HEK293 (cell line): ENCODE measurements around the gene SLC39A11.

ENCODE experiments used
- CTCF ChIA-PET: fragments of 350-600 bp; formaldehyde crosslinking; extraction: SDS; loops from one replicate; lab custom pipeline; 2021; ENCODE audit warnings: antibody characterized with exemption; lab: Yijun Ruan, JAX
- POLR2A ChIA-PET: fragments of 300-600 bp; formaldehyde crosslinking; extraction: SDS; loops from one replicate; lab custom pipeline; 2020; ENCODE audit warnings: antibody characterized with exemption, inconsistent platforms; lab: Yijun Ruan, JAX
- H3K27ac ChIP-seq: fragments of 200-500 bp; sonication (Bioruptor generic); 2 replicates; pipeline ENCODE4 v1.5.1; 2014; ENCODE audit warnings: low read depth, low read length, control low read depth, inconsistent platforms; ENCODE audit errors: extremely low read depth
- H3K36me3 ChIP-seq, 2 experiments: fragments of 200-500 bp in 1 of 2; sonication (Bioruptor generic) in 1 of 2; 1 replicate in 1 of 2; 2 replicates in 1 of 2; pipeline ENCODE4 v1.5.1; 2014 to 2017; ENCODE audit warnings: inconsistent platforms in 2 of 2, low read length in 2 of 2; ENCODE audit not compliant: control insufficient read depth in 2 of 2, insufficient read depth in 1 of 2
- H3K4me1 ChIP-seq: fragments of 200-500 bp; sonication (Bioruptor generic); 2 replicates; pipeline ENCODE4 v1.5.1; 2014; ENCODE audit warnings: mild to moderate bottlenecking, low read length, inconsistent platforms; ENCODE audit not compliant: control insufficient read depth, insufficient read depth
- H3K4me3 ChIP-seq: 2 replicates; pipeline ENCODE4 v1.5.1; 2011; ENCODE audit warnings: low read depth, mild to moderate bottlenecking, control low read depth, low read length, moderate library complexity
- H3K9me3 ChIP-seq: fragments of 200-500 bp; sonication (Bioruptor generic); 2 replicates; pipeline ENCODE4 v1.5.1; 2014; ENCODE audit warnings: low read depth, low read length, inconsistent platforms; ENCODE audit not compliant: control insufficient read depth, insufficient read depth
- GFI1B ChIP-seq: fragments of 450-650 bp; formaldehyde crosslinking; IDR thresholded peaks from 2 replicates; pipeline ENCODE4 v1.5.1; 2016; ENCODE audit warnings: missing biosample characterization, missing genetic modification characterization
- HOXC10 ChIP-seq: sonication (generic); formaldehyde crosslinking; IDR thresholded peaks from 2 replicates; pipeline ENCODE4 v1.8.1; 2023; ENCODE audit warnings: mild to moderate bottlenecking, missing genetic modification reagents
- SETDB1 ChIP-seq: IDR thresholded peaks from one replicate; pipeline ENCODE4 v1.6.1; 2017; ENCODE audit warnings: mild to moderate bottlenecking, low read length, moderate library complexity, mixed read lengths; ENCODE audit not compliant: insufficient read length
- ZBTB7A ChIP-seq: fragments of 450-650 bp; formaldehyde crosslinking; IDR thresholded peaks from 2 replicates; pipeline ENCODE4 v1.5.1; 2016; ENCODE audit warnings: low read depth, missing biosample characterization, missing genetic modification characterization
- ZFHX2 ChIP-seq: fragments of 450-650 bp; formaldehyde crosslinking; conservative IDR thresholded peaks from 2 replicates; pipeline ENCODE4 v1.5.1; 2016; ENCODE audit warnings: missing biosample characterization, missing genetic modification characterization
- ZFP3 ChIP-seq: fragments of 450-650 bp; formaldehyde crosslinking; IDR thresholded peaks from 2 replicates; pipeline ENCODE4 v1.5.1; 2016; ENCODE audit warnings: low read depth, missing biosample characterization, missing genetic modification characterization
- ZNF114 ChIP-seq: fragments of 450-650 bp; formaldehyde crosslinking; IDR thresholded peaks from 2 replicates; pipeline ENCODE4 v1.5.0; 2017; ENCODE audit warnings: missing biosample characterization, missing genetic modification characterization
- ZNF202 ChIP-seq: fragments of 450-650 bp; formaldehyde crosslinking; IDR thresholded peaks from 2 replicates; pipeline ENCODE4 v1.5.1; 2016; ENCODE audit warnings: missing biosample characterization, missing genetic modification characterization, borderline replicate concordance
- ZNF266 ChIP-seq: fragments of 450-650 bp; formaldehyde crosslinking; IDR thresholded peaks from 2 replicates; pipeline ENCODE4 v1.5.1; 2016; ENCODE audit warnings: missing biosample characterization, missing genetic modification characterization, low read depth
- ZNF394 ChIP-seq: fragments of 450-650 bp; formaldehyde crosslinking; IDR thresholded peaks from 2 replicates; pipeline ENCODE4 v1.5.1; 2016; ENCODE audit warnings: missing biosample characterization, missing genetic modification characterization, mild to moderate bottlenecking, moderate library complexity, borderline replicate concordance
- ZNF416 ChIP-seq: fragments of 450-650 bp; formaldehyde crosslinking; IDR thresholded peaks from 2 replicates; pipeline ENCODE4 v1.5.1; 2016; ENCODE audit warnings: missing biosample characterization, missing genetic modification characterization
- ZNF423 ChIP-seq: fragments of 450-650 bp; formaldehyde crosslinking; IDR thresholded peaks from 2 replicates; pipeline ENCODE4 v1.5.1; 2016; ENCODE audit warnings: missing biosample characterization, missing genetic modification characterization
- ZNF549 ChIP-seq: fragments of 450-650 bp; IDR thresholded peaks from 2 replicates; pipeline ENCODE4 v1.5.1; 2018; ENCODE audit warnings: missing biosample characterization, missing genetic modification characterization, mild to moderate bottlenecking, inconsistent platforms, moderate library complexity
- ZNF555 ChIP-seq: fragments of 450-650 bp; formaldehyde crosslinking; conservative IDR thresholded peaks from 2 replicates; pipeline ENCODE4 v1.5.1; 2017; ENCODE audit warnings: missing biosample characterization, mild to moderate bottlenecking, missing genetic modification characterization, inconsistent platforms
- ZNF670 ChIP-seq: fragments of 450-650 bp; formaldehyde crosslinking; IDR thresholded peaks from 2 replicates; pipeline ENCODE4 v1.5.1; 2016; ENCODE audit warnings: missing biosample characterization, missing genetic modification characterization, low read depth
- ZNF677 ChIP-seq: fragments of 450-650 bp; IDR thresholded peaks from 2 replicates; pipeline ENCODE4 v1.5.0; 2018; ENCODE audit warnings: missing biosample characterization, mild to moderate bottlenecking, missing genetic modification characterization, moderate library complexity
- ZNF843 ChIP-seq: fragments of 450-650 bp; formaldehyde crosslinking; IDR thresholded peaks from 2 replicates; pipeline ENCODE4 v1.5.1; 2016; ENCODE audit warnings: missing biosample characterization, missing genetic modification characterization
- TF ChIP-seq, protein P1 (sequence below): fragments of 450-650 bp; formaldehyde crosslinking; IDR thresholded peaks from 2 replicates; pipeline ENCODE4 v1.5.1; 2017; ENCODE audit warnings: missing biosample characterization, missing genetic modification characterization
- TF ChIP-seq, protein P2 (sequence below): IDR thresholded peaks from 2 replicates; pipeline ENCODE4 v1.6.1; 2011; ENCODE audit warnings: mild to moderate bottlenecking, low read depth, low read length, borderline replicate concordance
- TF ChIP-seq, protein P3 (sequence below): fragments of 450-650 bp; formaldehyde crosslinking; IDR thresholded peaks from 2 replicates; pipeline ENCODE4 v1.5.1; 2016; ENCODE audit warnings: missing biosample characterization, missing genetic modification characterization

SLC39A11 gene

DNA sequence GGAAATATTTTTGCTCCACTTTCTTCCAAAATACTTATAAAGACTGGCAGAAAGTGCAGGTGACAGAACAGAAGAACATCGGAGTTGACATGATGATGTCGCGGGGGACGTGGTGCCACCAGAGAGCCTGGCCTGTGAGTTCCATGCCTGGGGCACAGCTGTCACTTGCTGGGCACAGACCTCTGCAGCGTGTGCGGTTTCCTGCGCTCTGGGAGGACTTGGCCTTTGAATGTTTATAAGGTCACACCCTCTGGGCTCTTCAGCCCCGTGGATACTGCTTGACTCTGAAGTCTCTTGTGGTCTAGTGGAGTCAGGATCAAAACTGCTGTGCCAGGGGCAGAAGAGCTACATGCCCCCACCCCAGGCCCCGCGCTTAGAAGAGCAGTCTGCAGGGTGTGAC is 357.9 kb downstream of the SLC39A11 start (continued):
- TF ChIP-seq ZNF202 (tag by site-specific recombination): no peak
- TF ChIP-seq, protein P1, sequence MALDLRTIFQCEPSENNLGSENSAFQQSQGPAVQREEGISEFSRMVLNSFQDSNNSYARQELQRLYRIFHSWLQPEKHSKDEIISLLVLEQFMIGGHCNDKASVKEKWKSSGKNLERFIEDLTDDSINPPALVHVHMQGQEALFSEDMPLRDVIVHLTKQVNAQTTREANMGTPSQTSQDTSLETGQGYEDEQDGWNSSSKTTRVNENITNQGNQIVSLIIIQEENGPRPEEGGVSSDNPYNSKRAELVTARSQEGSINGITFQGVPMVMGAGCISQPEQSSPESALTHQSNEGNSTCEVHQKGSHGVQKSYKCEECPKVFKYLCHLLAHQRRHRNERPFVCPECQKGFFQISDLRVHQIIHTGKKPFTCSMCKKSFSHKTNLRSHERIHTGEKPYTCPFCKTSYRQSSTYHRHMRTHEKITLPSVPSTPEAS: no peak
- no peak for TF ChIP-seq HOXC10 (CRISPR knock-in tag)
- TF ChIP-seq ZFHX2 (tag by site-specific recombination): no peak

DNA sequence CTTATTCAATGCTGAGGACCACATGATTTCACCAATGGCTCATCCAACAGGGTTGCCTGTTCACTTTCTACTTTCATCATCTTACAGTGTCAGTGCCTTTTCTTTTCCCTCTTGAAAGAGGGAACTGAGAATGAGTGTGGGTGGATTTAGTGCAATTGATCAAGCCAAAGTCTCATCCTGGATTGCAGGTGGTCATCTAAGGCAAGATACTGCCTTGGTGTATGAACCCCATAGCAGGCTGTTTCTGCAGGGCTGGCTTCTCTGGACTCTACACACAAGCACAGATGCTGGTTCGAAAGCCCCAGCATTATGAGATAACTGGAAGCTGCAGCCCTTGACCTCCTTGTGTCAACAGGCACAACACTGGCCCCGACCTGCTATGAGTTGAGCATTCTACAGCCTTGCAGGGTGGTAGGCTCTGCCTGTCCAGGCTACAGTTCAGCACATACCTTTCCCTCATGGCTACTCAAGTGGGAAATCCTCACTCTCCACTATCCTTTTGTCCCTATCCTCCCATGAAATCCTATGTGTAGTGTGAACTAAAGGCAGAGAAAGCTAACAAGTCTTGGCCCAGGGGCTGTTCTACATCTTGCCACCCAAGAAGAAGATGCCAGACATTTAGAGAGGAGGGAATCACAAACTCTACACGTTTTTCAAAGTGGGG is 358.7 kb downstream of the SLC39A11 start:
- CTCF ChIA-PET: interaction anchor here (0.6 to 3.4 kb wide), 4 partner anchors 9 to 456 kb away, joined by 3 to 20 read pairs (median 4); no protein-coding TSS in a partner anchor
- POLR2A ChIA-PET: no interaction called here
- no peaks in the 10 kb centered on the region for H3K36me3 ChIP-seq
- H3K4me3 ChIP-seq: no peak overlapping the region
- no peaks in the 10 kb centered on the region for H3K4me1 ChIP-seq
- no peak overlapping the region for H3K27ac ChIP-seq
- no peaks in the 10 kb centered on the region for H3K9me3 ChIP-seq
- TF ChIP-seq, protein P2, sequence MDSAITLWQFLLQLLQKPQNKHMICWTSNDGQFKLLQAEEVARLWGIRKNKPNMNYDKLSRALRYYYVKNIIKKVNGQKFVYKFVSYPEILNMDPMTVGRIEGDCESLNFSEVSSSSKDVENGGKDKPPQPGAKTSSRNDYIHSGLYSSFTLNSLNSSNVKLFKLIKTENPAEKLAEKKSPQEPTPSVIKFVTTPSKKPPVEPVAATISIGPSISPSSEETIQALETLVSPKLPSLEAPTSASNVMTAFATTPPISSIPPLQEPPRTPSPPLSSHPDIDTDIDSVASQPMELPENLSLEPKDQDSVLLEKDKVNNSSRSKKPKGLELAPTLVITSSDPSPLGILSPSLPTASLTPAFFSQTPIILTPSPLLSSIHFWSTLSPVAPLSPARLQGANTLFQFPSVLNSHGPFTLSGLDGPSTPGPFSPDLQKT: no peak
- TF ChIP-seq SETDB1 (no peak), ZNF670 (tag by site-specific recombination) (no peak), ZNF114 (no peak), HOXC10 (CRISPR knock-in tag) (no peak), GFI1B (tag by site-specific recombination) (no peak), ZNF266 (tag by site-specific recombination) (no peak), ZNF843 (tag by site-specific recombination) (no peak), ZNF394 (no peak), ZNF677 (tag by site-specific recombination) (no peak), ZNF549 (tag by site-specific recombination) (no peak), ZBTB7A (tag by site-specific recombination) (no peak), ZNF423 (tag by site-specific recombination) (no peak), ZNF416 (tag by site-specific recombination) (no peak), ZFP3 (no peak), ZNF555 (tag by site-specific recombination) (no peak)
- TF ChIP-seq, protein P3, sequence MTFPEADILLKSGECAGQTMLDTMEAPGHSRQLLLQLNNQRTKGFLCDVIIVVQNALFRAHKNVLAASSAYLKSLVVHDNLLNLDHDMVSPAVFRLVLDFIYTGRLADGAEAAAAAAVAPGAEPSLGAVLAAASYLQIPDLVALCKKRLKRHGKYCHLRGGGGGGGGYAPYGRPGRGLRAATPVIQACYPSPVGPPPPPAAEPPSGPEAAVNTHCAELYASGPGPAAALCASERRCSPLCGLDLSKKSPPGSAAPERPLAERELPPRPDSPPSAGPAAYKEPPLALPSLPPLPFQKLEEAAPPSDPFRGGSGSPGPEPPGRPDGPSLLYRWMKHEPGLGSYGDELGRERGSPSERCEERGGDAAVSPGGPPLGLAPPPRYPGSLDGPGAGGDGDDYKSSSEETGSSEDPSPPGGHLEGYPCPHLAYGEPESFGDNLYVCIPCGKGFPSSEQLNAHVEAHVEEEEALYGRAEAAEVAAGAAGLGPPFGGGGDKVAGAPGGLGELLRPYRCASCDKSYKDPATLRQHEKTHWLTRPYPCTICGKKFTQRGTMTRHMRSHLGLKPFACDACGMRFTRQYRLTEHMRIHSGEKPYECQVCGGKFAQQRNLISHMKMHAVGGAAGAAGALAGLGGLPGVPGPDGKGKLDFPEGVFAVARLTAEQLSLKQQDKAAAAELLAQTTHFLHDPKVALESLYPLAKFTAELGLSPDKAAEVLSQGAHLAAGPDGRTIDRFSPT (tag by site-specific recombination): no peak
